C4-2B (cell line): ENCODE data around the gene SYPL1.

Source experiments
- CTCF ChIP-seq: fragments of 450-650 bp; conservative IDR thresholded peaks from 2 replicates; pipeline ENCODE4 v1.5.1; 2017; ENCODE audit warnings: mild to moderate bottlenecking
- ZFX ChIP-seq: fragments of 450-650 bp; IDR thresholded peaks from 2 replicates; pipeline ENCODE4 v1.6.1; 2017

DNA sequence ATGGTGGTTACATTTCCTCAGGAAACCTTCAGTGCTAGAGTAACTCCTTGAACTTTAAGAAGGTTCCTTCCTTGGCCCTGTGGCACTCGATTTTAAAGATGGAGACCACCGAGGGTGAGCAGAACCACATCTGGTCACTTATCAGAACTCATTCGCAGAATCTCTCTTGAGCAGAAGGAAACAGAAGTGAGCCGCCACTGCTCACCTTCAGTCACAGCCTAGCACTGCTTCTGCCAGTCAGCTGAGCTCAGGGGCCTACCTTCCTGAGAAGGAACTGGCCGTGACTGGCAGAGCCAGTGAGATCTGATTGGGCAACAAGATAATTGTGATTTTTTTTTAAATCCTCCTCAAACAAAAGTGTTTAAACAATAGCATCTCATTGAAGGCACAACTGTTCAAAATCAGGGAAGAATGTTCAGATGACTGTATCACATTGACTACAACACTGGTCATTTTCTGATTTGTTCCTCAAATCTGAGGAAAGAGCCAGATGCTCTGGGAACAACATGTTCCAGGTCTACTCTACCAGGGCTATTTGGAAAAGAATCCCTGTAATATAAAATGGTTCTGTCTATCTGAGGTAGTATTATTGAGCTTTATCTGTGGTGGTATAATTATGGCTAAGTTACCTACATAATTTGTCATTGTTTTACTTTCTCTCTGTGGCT lies 2.7 kb upstream of the SYPL1 start:
- no peak for TF ChIP-seq CTCF
- TF ChIP-seq ZFX: no peak
